NCI-H1092 treated with DMSO at 0.1 percent for 48 hours (cell line): ENCODE measurements around the gene LYRM9.
"Not testable (repeated sequence)": the region's sequence is repeated elsewhere in the genome, so short reads cannot be mapped to it uniquely, and the experiment has no call there.

ENCODE experiments used
- DNase-seq: peaks from one replicate; lab custom pipeline; 2025; lab: John Stamatoyannopoulos, UW

The LYRM9 gene

DNA sequence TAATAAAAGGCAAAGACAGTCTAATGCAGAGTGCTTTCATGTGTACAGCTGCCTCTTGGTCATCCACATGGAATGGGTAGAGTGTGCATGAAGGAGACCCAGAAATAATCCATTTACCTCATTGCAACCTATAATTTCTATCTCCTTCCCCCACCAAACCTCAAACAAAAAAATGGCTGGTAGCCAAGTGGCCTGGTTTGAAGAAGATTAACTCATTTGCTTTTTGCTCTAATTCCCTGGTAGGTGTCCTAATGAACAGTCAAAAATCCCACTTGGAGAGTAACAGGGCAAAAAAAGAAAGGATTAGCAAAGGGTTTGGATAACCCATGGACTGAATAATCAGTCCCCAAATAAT is 13.0 kb upstream of the LYRM9 start:
- DNase-seq, result no peak

DNA sequence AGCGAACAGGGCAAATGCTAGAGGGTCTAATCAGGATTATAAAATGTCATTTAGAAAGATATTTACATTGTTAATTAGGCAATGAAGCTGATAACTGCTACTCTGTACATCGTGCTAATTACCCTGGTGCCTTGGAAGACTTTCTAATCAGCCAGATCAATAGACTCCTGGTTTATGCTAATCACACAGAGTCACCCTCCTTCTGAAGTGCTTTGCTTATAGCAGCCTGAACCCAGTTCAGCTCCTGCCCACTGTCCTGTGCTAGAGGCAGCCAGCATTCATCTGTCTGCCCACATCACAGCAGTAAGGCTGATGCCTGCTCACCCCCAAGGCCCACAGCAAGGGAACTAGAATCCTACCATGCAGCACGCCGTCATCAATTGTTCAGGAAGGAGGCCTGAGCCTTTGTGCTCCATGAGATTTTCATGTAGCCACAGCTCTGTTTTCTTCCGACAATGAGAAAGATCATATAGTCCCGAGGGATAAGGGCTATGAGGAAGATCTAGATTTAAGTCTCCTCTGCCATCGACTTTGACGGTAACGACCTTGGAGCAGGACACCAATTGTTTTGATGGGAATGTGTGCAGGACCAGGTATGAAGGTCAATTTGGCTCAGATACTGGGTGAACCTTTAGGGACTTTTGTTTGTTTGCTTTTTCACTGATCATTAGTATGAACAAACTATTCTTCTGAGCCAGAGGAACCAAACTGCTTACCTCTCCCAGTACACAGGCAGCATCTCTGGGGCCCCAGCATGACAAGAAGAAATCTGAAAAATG is 12.5 kb upstream of the LYRM9 start:
- DNase-seq, result no peak

DNA sequence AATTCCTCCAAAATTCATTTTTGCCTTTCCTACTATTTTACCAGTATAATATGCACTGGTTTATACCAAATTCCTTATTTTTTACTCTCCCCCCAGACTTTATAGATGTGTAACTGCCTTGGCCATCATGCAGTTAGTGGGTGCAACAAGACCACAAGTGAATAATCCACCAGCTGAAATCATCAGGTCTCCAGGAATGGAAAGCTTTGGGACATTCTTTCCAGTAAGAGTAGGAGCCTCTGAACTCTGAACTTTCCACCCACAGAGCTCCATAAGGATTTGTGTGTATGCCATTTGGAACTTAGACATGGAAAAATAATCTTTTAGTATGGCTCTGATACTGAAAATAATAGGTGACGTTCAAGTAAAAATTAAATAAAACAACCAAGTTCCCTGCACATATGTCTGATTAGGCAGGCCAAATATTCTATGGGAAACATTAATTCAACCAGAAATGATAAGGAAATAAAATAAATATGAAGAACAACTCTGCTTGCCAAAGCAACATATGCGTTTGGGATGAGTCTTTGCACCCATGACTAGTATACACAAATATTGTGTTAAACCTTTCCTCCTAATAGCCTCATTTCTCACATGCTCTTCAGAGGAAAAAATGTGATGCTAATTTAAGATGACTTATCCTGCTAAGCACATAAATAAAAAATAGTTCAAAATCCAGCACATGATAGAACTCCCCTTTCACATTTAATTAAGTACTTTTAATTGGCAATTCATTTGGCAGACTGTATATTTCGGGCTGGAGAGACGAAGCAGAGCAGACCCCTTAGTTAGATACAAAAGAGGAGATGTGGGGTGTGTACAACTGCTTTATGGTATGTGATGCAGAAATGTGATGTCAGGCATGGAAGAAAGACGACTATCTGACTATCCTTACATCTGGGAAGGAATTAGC is 11.6 kb upstream of the LYRM9 start:
- no peak for DNase-seq

DNA sequence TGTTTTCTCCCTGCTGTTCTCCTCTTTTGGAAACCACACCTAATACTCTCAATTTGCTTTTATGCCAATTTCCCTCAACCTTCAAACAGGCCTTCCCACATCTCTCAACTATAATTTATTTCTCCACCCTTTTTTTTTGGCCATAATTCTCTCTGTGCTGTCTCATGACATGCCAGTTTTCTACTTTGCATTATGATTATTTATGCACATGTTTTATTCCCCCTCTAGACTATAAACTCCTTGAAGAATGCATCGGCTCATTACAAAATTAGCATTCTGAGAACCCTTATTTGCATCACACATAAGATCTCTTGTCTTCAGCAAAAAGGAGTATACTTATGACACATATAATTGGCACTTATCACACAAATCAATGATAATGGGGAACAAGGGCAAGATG is 10.9 kb upstream of the LYRM9 start:
- no peak for DNase-seq

DNA sequence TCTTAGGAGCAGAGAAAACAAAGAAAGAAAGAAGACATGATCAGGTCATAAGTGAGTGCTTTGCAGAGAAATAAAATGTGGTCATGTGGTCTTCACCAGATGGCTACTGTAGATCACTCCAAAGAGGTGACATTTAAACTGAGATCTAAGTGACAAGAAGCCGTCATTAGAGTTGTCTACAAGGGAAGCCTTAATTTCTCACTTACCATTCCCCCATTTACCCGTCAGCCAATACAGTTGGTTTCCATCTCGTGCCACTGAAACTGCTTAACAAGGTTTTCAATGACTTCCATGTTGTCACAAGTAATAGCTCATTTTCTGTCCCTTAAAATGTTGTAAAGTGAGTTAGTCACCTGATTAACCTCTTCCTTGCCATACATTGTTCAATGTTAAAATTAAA is 6.4 kb upstream of the LYRM9 start:
- DNase-seq, result no peak

DNA sequence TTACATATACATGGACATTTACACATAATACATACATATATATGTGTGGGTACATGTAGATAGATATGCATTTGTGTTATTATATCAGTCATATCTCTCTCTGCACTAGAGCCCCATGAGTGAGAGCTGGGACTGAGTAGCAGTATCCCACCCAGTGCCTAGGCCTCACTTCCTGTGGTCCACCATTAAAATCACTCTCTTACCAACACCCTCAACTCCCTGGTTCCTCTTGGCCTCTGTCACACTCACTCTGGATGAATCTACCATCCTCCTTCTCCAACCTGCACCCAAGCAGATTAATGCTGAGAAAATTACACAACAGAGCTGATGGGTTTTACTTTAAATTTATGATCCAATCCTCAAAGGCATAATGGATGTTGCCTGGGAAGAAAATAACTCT is 4.9 kb upstream of the LYRM9 start:
- no peak for DNase-seq

DNA sequence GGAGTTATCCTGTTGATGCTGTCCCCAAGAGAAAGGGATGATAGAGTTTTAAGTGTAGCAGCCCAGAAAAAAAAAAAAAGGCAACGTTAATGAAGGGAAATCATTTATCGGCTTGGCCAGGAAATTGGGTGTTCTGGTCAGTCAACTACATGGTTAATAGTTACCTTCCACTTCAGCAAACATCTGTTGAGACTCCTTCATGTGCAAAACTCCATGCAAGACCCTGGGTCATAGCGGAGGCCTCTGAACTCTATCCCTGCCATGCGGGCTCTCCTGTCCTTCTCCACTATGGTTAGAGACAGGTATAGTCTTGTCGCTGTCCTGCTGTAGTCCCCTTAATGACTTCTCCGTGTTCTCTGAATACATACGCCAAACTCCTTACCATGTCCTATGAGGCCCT is 3.5 kb upstream of the LYRM9 start:
- no peak for DNase-seq

DNA sequence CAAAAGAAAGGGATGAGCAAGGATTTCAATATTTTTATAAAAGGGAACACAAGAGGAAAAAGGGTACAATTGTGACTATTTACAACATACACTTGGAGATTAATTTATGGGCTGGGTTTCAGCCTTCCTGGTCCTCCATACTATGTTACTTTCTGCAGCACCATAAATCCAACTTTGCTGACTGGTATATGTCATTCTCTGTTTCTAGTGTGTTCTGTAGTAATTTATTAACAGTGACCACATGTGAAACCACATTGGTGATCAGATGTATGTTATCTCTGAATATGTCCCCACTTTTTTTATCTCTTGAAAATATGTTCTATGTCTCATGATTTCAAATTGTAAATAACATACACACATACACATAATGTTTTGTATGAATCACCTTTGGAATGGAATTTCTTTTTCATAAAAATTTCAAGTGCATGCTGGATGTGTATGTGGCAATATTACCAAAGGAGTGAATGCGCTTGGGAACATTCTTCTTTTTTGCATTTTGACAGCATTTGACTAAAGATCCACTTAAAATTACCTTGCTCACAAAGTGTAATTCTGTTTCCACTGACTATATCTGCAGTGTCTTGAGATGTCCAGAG is 2.9 kb upstream of the LYRM9 start:
- DNase-seq, result no peak

DNA sequence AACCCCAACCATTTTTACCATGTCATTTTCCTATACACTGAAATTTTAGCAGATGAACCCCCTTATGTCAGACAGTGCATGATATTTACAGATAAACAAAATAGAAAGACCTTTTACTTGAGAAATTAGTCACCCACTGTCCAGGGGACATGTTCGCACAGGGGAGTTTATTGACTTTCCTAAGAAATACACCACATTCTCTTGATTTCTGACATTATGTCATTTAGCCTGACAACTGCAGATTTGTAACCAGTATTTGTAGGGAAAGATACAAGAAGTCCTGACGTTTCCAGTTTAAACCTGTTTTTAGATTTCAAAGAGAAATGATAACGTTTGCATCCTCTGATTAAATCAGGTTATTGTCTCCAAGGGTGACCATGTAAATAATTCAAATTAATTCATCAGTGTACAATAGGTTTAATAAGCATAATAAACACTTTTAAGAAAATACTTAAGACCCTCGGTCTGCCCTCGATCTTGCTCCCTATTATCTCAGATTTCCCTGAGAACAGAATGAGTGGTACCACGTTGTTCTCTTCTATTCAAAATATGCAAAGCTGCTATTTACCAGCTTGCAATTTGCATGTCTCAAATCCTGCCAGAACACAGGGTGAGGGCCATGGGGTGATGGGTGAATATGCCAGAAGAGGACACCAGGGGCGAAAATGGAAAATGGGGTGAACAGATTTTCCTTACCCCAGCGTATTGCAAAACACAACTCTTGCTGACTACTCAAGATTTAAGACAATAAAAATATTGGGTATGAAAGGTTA is 2.1 kb upstream of the LYRM9 start:
- DNase-seq, result no peak

DNA sequence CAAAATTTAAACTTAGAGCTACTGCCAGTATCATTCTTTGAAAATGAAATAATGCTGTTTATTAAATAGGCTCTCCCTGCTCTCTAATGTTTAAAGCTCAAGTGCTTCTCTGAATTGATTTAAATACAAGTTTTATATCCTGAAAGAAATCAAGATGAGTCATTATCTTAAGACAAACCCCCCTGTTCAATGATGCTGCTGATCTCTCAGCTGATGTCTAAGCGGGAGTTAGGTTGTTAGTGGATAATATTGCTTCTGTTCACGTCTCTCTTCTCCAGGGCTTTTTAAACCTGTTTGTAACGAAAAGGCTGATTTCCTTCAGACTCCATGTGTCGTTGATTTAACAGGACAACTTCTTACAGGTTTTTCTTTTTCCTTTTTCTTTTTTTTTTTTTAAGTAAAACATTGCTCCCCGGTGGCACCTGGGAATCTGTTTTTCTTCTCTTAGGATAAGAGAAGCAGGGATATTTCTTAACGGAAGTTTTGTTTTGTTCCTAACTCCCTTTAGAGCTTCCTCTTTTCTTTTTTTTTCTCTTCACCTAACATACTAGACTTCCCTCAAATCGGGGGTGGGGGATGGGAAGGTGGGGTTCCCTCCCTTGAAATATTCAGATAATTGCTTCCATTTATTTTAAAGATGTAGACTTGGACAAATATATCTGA is 807 bp upstream of the LYRM9 start:
- no peak for DNase-seq

DNA sequence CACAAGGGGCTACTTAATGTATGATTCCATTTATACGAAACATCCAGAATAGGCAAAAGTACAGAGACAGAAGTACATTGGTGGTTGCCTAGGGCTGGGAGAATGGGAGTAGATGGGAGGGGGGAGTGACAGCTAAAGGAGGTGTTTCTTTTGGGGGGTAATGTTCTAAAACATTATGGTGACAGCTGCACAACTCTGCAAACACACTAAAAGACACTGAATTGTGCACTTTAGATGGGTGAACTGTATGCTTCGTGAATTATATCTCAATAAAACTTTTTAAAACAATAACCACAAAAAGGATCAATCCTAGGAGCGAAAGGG is 661 bp downstream of the LYRM9 start:
- DNase-seq, result no peak

DNA sequence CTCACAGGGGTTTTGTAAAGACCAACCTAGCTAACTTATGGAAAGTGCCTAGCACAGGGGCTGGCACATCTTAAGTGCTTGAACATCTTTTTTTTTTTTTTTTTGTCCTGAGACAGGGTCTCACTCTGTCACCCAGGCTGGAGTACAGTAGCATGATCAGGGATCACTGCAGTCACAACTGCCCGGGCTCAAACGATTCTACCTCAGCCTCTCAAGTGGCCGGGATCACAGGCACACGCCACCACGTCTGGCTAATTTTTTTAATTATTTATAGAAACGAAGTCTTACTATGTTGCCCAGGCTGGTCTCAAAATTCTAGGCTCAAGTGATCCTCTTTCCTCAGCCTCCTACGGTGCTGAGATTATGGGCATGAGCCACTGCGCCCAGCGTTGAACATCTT is 1.3 kb downstream of the LYRM9 start:
- no peak for DNase-seq

DNA sequence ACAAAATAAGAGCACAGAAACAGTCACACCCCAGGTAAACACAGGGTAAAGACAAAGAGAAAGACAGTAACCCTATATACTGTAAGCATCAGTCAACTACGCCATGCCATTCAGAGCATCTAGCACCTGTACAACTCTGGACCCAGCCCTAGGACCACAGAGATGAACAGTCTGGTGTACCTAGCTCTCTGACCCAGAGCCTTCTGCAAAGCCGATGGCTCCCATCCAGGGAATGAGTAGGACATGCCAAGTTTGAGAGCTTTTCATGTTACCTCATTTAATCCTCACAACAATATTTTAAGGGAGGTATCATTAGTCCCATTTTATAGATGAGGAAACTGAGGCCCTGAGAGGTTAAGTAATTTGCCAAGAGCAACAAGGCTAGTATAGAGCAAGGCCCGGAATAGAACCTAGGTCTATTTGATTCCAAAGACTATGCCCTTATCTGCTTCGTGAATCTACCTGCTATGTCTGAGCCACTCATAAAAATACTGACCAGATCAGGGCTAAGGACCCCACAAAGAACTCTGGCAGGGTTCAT is 3.4 kb downstream of the LYRM9 start:
- DNase-seq, result no peak

DNA sequence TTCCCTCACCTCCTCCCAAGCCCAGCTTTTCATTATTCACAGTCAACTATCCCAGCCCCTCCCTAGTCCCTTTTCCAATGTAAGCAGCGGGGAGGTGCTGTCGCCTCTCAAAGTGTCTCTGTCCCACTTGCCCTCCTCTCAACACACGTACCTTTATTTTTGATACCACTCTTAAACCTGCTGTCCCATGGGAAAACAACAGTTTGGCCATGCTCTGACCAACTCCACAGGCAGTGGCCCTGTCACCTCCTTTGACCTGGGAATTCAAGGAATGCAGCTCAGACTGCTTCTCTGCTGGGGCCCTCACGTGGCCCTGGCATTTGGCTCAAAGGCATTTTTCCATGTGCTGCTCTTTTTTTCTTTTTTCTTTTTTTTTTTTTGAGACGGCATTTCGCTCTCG is 4.2 kb downstream of the LYRM9 start:
- DNase-seq, result no peak

DNA sequence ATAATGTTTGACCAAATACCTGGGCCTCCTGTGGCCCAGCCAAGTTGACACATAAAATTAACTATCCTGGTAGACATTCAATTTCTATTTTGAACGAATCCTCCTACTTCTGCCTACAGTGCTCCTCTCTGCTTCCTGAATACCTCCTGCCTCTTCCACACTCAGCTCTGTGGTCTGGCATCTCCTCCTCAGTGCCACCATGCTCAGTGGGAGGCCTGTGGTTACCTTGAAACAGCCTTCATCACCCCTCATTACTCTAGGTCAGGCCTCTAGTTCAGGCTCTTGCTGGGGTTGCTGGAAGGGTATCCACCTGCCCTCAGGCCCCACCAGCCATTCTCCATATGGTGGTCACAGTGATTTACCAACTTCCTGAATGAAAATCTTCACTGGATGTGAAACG is 5.1 kb downstream of the LYRM9 start:
- no peak for DNase-seq

DNA sequence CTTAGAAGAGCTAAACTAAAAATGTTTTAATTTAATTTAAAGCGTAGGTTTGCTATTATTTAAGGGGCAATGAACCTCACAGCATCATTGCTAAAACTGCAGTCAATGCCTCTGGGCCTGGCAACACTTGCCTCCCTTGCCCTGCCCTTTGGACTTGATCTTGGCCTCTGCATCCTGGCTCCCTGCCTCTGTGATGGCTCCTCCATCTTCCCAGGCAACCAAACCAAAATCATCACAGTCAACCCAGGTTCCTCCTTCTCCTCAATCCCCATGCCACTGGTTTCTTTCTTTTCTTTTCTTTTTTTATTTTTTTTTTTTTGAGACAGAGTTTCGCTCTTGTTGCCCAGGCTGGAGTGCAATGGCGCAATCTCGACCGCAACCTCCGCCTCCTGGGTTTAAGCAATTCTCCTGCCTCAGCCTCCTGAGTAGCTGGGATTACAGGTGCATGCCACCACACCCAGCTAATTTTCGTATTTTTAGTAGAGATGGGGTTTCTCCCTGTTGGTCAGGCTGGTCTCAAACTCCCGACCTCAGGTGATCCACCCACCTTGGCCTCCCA is 6.7 kb downstream of the LYRM9 start:
- not testable (repeated sequence) for DNase-seq

DNA sequence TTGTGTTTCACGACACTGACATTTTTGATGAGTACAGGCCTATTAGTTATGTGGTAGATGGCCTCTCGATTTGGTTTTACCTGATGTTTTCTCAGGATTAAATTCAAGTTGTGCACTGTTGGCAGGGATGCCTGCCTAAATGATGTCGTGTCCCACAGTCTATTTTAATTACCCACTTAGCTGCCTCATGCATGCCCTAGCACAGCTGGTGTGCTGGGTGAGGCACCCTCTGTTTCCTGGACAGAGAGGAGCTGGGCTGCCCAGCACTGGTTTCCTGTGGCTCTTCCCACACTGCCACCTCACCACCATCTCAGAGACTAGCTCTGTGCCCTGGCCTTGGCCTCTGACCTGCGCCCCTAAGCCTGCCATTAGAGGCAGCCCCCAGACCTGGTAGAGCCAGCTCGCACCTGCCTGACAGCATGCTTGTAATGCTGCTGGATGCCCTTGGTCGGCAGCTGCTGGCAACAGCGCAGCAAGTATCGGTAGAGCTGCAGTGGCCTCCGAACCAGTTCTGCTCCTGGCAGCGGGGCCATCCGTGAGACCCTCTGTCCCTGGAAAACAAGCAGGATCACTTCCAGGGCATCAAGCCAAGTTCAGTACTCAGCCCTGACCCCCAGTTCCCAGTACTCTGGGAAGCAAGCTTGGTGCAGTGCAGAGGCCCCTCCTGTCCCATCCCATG is 10.9 kb downstream of the LYRM9 start:
- no peak for DNase-seq

DNA sequence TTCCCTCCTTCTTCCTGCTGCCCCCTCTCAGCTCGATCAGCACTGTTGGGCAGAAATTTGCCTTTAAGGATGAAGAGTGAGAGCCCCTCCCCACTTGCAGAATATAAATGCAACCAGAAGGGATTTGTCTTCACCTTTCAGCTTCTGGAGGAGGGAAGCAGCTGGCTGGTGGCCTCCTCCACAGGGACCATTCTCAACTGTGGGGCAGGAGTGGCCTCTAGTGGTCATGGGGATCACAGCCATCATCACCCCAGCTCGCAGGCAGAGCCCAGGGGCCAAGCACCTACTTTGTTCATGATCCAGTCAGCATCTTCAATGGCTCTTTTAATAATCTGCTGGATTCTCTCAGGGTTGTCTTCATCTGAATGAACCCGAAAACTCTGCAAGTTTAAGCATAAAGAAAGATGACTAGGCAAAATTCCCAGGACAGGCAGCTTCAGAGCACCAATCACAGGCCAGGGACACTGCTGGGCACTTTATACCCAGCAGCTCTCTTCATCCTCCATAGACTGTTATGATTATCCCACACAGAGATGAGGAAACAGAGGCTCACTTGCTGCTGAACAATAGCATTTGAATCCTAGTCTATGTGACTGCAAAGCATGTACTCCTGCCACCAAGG is 13.1 kb downstream of the LYRM9 start:
- DNase-seq, result peak; percentile 63

DNA sequence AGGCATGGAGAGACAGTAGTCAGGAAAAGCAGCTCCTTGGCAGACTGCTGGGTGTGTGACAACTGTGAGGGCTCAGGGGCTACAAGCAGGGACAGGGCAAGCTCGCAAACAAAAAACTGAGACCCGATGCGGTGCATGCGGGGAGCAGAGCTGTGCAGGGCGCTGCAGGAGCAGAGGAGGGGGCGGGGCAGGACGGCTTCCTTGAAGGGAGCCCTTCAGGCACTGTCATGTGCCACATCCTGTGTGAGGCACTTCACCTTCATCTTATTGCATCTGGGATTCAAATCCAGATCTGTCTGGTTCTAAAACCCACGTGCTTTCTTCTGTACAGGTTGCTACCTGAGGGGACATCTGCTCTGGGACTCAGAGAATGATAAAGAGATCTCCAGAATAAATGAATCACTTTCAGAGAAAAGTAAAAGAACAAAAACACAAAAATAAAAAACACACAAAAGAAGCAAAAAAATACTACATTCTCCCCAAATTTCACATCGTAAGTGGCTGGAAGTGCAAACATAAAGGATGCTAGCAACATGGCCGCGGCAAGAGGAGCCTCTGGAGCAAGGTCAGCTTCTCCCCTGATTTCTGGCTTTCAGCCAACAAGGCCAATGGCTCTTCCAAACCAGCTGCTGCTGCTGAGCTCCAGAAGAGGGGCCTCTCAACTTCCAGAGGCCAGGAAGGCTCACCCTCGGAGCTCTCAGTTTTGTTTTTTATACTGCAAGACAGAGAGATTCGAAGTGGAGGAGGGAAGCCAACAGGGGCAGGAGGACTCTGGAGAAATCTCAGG is 14.2 kb downstream of the LYRM9 start:
- DNase-seq, result peak; percentile 11
